Measurements from ENCODE around the gene VPS35L. TPM values are rescaled to one million over a fixed set of nuclear protein-coding genes. Genes with fewer than 3 reads are reported as not detected.
A peak's percentile ranks its signal among the peaks of the same experiment; 100 is the strongest.

The VPS35L gene
- total RNA-seq, 1 donor from 2014 or later: 60.0 TPM

DNA sequence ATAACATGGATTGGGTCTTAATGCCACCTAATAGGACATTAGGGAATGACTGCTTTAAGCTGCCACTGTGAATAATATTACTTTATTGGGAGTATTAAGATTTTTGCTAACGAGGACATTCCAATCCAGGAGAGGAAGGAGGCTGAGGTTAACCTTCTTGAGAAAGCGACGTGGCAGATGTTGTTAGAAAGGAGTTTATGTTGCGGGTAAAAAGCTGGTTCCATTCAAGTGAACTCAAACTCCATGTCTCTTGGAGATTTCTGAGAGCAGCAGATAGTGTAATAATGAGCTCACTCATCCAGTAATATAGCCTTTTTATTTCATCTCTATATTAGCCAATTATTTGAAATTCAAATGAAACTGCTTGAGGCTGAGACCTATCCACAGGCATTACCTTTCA lies 87.0 kb downstream of the VPS35L start:
- Mint-ChIP-seq H3K36me3 (ENCODE audit: low read depth, unreplicated experiment) (peaks cover 19% of the 10 kb centered on the region), H3K4me1 (ENCODE audit: unreplicated experiment) (no peaks in the 10 kb centered on the region), H3K9me3 (ENCODE audit: unreplicated experiment) (no peaks in the 10 kb centered on the region), H3K27ac (ENCODE audit: unreplicated experiment) (no peak overlapping the region), H3K27me3 (ENCODE audit: unreplicated experiment) (peaks cover 1% of the 10 kb centered on the region), H3K4me3 (ENCODE audit: unreplicated experiment) (no peak overlapping the region)
- no peak for DNase-seq (ENCODE audit: low spot score)
- TF ChIP-seq, protein P1, sequence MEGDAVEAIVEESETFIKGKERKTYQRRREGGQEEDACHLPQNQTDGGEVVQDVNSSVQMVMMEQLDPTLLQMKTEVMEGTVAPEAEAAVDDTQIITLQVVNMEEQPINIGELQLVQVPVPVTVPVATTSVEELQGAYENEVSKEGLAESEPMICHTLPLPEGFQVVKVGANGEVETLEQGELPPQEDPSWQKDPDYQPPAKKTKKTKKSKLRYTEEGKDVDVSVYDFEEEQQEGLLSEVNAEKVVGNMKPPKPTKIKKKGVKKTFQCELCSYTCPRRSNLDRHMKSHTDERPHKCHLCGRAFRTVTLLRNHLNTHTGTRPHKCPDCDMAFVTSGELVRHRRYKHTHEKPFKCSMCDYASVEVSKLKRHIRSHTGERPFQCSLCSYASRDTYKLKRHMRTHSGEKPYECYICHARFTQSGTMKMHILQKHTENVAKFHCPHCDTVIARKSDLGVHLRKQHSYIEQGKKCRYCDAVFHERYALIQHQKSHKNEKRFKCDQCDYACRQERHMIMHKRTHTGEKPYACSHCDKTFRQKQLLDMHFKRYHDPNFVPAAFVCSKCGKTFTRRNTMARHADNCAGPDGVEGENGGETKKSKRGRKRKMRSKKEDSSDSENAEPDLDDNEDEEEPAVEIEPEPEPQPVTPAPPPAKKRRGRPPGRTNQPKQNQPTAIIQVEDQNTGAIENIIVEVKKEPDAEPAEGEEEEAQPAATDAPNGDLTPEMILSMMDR (IDR thresholded peaks at IDR 0.05; ENCODE audit: unreplicated experiment): no peak

DNA sequence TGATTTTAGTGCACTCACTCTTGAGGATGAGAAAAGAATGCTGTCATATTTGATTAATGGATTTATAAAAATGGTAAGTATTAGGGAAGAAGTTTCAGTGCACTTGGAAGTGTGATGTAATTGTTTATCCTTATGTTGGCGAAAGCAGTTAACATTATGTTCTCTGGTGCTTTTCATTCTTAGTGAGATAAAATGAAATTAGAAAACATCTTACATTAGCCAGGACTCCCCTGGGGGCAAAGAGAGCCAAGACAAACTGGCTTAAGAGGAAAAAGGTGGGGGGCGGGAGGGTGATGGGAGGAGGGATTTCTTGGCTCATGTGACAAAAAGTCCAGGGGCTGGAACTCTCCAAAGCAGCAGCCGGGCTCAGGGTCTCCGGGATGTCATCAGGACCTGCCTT lies 89.4 kb downstream of the VPS35L start:
- Mint-ChIP-seq H3K27me3 (ENCODE audit: unreplicated experiment) (peaks cover 1% of the 10 kb centered on the region), H3K36me3 (ENCODE audit: low read depth, unreplicated experiment) (peaks cover 8% of the 10 kb centered on the region), H3K4me1 (ENCODE audit: unreplicated experiment) (no peaks in the 10 kb centered on the region), H3K27ac (ENCODE audit: unreplicated experiment) (no peak overlapping the region), H3K9me3 (ENCODE audit: unreplicated experiment) (no peaks in the 10 kb centered on the region), H3K4me3 (ENCODE audit: unreplicated experiment) (no peak overlapping the region)
- no peak for DNase-seq (ENCODE audit: low spot score)
- TF ChIP-seq, protein P1 (IDR thresholded peaks at IDR 0.05; ENCODE audit: unreplicated experiment): no peak

DNA sequence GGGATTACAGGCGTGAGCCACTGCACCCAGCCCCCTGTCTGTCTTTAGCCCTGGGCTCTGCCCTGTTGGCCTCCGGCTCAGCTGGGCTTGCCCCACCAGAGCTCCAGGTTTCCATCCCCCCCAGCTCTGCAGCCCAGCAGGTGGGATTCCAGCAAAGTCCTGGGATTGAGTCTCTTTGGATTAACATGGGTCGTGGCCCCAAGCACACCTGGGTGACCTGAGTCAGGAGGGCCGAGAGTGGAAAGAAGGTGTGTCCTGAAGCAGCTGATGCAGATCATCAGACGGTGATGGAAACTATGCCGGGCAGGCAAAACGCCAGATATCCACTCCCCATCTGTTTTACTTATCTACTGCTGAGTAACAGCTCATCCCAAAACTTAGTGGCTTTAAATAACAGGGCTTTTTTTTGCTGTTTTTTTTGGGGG lies 90.1 kb downstream of the VPS35L start:
- TF ChIP-seq, protein P1 (IDR thresholded peaks at IDR 0.05; ENCODE audit: unreplicated experiment): no peak
- no peak overlapping the region for H3K27ac Mint-ChIP-seq (ENCODE audit: unreplicated experiment)
- H3K4me1 Mint-ChIP-seq (ENCODE audit: unreplicated experiment): no peaks in the 10 kb centered on the region
- no peak overlapping the region for H3K4me3 Mint-ChIP-seq (ENCODE audit: unreplicated experiment)
- H3K36me3 Mint-ChIP-seq (ENCODE audit: low read depth, unreplicated experiment): peaks cover 4% of the 10 kb centered on the region
- no peaks in the 10 kb centered on the region for H3K9me3 Mint-ChIP-seq (ENCODE audit: unreplicated experiment)
- peaks cover 1% of the 10 kb centered on the region for H3K27me3 Mint-ChIP-seq (ENCODE audit: unreplicated experiment)
- no peak for DNase-seq (ENCODE audit: low spot score)

GRCh38 chr16:19649980-19650379 lies 94.5 kb downstream of the VPS35L start:
- no peak for DNase-seq (ENCODE audit: low spot score)
- Mint-ChIP-seq H3K4me1 (ENCODE audit: unreplicated experiment) (no peaks in the 10 kb centered on the region), H3K4me3 (ENCODE audit: unreplicated experiment) (no peak overlapping the region), H3K36me3 (ENCODE audit: low read depth, unreplicated experiment) (peaks cover 22% of the 10 kb centered on the region), H3K9me3 (ENCODE audit: unreplicated experiment) (no peaks in the 10 kb centered on the region), H3K27me3 (ENCODE audit: unreplicated experiment) (no peaks in the 10 kb centered on the region), H3K27ac (ENCODE audit: unreplicated experiment) (no peak overlapping the region)
- TF ChIP-seq, protein P1 (IDR thresholded peaks at IDR 0.05; ENCODE audit: unreplicated experiment): no peak

DNA sequence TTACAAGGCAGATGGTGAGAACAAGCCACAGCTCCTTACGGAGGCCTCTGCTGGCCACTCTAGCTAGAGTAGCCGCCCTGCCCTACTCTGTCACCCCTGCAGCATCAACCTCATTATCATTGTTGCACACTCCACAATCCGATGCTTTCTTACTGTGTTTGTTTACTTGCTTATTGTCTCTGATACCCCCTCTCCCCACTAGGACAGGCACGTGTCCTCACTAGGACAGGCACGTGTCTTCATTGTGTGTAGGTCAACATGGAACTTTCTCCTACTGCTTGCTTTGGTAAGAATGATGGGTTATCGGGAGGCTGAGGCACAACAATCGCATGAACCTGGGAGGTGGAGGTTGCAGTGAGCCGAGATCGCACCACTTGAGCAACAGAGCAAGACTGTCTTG lies 98.6 kb downstream of the VPS35L start:
- Mint-ChIP-seq H3K36me3 (ENCODE audit: low read depth, unreplicated experiment) (peaks cover 35% of the 10 kb centered on the region), H3K27ac (ENCODE audit: unreplicated experiment) (no peak overlapping the region), H3K4me3 (ENCODE audit: unreplicated experiment) (peak overlapping the region; percentile 3), H3K9me3 (ENCODE audit: unreplicated experiment) (no peaks in the 10 kb centered on the region), H3K4me1 (ENCODE audit: unreplicated experiment) (no peaks in the 10 kb centered on the region), H3K27me3 (ENCODE audit: unreplicated experiment) (no peaks in the 10 kb centered on the region)
- no peak for DNase-seq (ENCODE audit: low spot score)
- TF ChIP-seq, protein P1 (IDR thresholded peaks at IDR 0.05; ENCODE audit: unreplicated experiment): no peak

All from endothelial cell (in vitro differentiated cells).